Gastrocnemius medialis (tissue), 4 donors: ENCODE results near the gene GAP43.

Experiments used
- CTCF ChIP-seq, 5 experiments: fragments of 450-650 bp in 3 of 5; fragments of 200-600 bp in 2 of 5; sonication (generic) in 2 of 5; IDR thresholded peaks in 4 of 5; conservative IDR thresholded peaks in 1 of 5; 1 replicate in 4 of 5; 2 replicates in 1 of 5; pipeline ENCODE4 v1.5.1; 2016 to 2019; ENCODE audit warnings: antibody characterized with exemption in 5 of 5, mild to moderate bottlenecking in 3 of 5, moderate library complexity in 3 of 5
- POLR2A ChIP-seq, 2 donors: fragments of 450-650 bp; IDR thresholded peaks; one replicate each; pipeline ENCODE4 v1.6.1; 2017; ENCODE audit warnings: antibody characterized with exemption in 2 of 2, mild to moderate bottlenecking in 2 of 2, moderate library complexity in 2 of 2

GRCh38 chr3:115667738-115668065 is 44.4 kb downstream of the GAP43 start:
- TF ChIP-seq CTCF (IDR thresholded peaks at IDR 0.05 in 4 of 5, conservative IDR thresholded peaks at IDR 0.05 in 1 of 5) (no peak), POLR2A (IDR thresholded peaks at IDR 0.05) (no peak)
